Measurements from ENCODE around the gene B3GALNT2.

The B3GALNT2 gene

DNA sequence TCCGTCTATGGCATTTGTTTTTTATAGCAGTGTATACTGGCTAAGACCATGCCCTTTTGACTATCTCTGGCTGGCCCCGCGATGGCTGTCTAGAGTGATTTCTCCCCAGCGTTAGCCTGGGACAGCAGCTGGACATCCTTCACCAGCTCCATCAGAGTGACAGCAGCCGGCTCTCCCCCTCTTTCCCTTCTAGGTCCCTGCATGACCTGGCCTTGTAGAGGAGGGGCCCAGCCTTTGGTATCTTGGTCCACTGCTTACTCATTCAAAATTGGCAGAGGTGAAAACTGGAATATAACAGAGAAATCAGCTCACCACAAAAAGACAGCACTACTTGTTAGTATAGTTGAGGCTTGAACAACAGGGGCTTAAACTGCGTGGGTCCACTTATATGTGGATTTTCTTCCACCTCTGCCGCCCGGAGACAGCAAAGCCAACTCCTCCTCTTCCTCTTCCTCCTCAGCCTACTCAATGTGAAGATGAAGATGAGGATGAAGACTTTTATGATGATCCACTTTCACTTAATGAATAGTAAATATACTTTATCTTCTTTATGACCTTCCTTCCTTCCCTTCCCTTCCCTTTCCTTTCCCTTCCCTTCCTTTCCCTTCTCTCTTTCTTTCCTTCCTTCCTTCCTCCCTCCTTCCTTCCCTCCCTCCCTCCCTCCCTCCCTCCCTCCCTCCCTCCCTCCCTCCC, 29.4 kb upstream of the B3GALNT2 start:
- H3K27ac ChIP-seq = no peak overlapping the region
- TF ChIP-seq CTCF (conservative IDR thresholded peaks at IDR 0.05) (no peak), ZFX (IDR thresholded peaks at IDR 0.05) (no peak)

DNA sequence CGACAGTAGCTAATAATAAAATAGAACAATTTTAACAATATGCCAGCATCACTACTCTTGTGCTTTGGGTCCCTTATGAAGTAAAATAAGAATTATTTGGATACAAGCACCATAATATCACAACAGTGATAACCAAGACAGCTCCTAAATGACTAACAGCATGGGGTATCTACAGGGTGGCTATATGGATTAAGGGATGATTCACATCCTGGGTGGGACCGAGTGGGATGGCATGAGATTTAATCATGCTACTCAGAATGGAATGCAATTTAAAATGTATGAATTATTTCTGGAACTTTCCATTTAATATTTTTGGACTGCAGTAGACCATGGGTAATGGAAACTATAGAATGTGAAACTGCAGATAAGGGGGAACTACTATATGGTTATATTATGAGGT, 28.1 kb upstream of the B3GALNT2 start:
- no peak for TF ChIP-seq ZFX (IDR thresholded peaks at IDR 0.05)
- H3K27ac ChIP-seq = no peak overlapping the region

DNA sequence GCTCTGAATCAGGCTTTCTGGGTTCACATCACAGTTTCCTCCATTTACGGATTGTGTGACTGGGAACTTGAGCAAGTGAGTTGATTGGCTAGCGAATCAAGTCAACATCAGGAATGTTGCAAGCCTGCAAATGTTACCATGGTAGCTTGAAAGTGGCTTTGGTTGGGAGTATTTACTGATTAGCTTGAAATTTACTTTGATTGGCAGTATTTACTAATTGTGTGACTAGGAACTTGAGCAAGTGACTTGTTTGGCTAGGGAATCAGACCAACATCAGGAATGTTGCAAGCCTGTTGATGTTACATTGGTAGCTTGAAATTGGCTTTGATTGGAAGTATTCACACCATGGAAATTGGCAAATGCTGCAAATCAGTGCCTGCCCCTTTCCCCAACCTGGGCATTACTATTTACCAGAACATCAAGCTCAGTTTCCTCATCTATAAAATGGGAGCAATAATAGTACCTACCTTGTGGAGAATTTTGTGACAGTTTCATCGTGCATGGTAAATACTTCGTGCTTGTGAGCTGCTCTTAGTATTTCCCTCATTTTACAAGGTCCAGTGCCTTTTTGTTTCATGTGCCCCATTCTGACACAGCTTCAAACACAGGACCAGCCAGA, 23.1 kb upstream of the B3GALNT2 start:
- no peak overlapping the region for H3K27ac ChIP-seq
- TF ChIP-seq CTCF (conservative IDR thresholded peaks at IDR 0.05) (no peak), ZFX (IDR thresholded peaks at IDR 0.05) (no peak)

- no peak overlapping the region for H3K27ac ChIP-seq
- TF ChIP-seq ZFX (IDR thresholded peaks at IDR 0.05) = no peak
- TF ChIP-seq CTCF (conservative IDR thresholded peaks at IDR 0.05) = no peak
Observed at GRCh38 chr1:235525314-235525713, 21.1 kb upstream of the B3GALNT2 start.

- H3K27ac ChIP-seq = no peak overlapping the region
- TF ChIP-seq CTCF (conservative IDR thresholded peaks at IDR 0.05) = no peak
- no peak for TF ChIP-seq ZFX (IDR thresholded peaks at IDR 0.05)
Observed at GRCh38 chr1:235516862-235517446, 12.7 kb upstream of the B3GALNT2 start.

- H3K27ac ChIP-seq = no peak overlapping the region
Observed at GRCh38 chr1:235515844-235516512, 11.7 kb upstream of the B3GALNT2 start.

More at GRCh38 chr1:235515844-235516512, 11.7 kb upstream of the B3GALNT2 start:
- TF ChIP-seq ZFX (IDR thresholded peaks at IDR 0.05) (no peak), CTCF (conservative IDR thresholded peaks at IDR 0.05) (no peak)

Data from C4-2B (cell line).